Brain microvascular endothelial cell (primary cell): ENCODE data around the gene TTLL10.
"Not testable (repeated sequence)": the region's sequence is repeated elsewhere in the genome, so short reads cannot be mapped to it uniquely, and the experiment has no call there.

Source experiments
- DNase-seq: peaks from one replicate; pipeline ENCODE4 v3.0.0-alpha.2; 2020
- H3K27ac ChIP-seq: fragments of 250-450 bp; sonication (Bioruptor Pico); 2 replicates; pipeline ENCODE4 v1.5.1; 2020; ENCODE audit warnings: mild to moderate bottlenecking, moderate library complexity
- H3K27me3 ChIP-seq: fragments of 250-450 bp; sonication (Bioruptor Pico); replicated peaks from 2 replicates; pipeline ENCODE4 v1.5.1; 2020; ENCODE audit warnings: mild to moderate bottlenecking
- H3K36me3 ChIP-seq: fragments of 250-450 bp; sonication (Bioruptor Pico); replicated peaks from 2 replicates; pipeline ENCODE4 v1.5.1; 2020; ENCODE audit warnings: mild to moderate bottlenecking
- H3K4me3 ChIP-seq: 2 replicates; pipeline ENCODE4 v1.5.1; 2011; ENCODE audit warnings: low read depth, mild to moderate bottlenecking, control low read depth, low read length, moderate library complexity
- CTCF ChIP-seq: IDR thresholded peaks from 2 replicates; pipeline ENCODE4 v1.5.1; 2011; ENCODE audit warnings: low read depth, mild to moderate bottlenecking, moderate library complexity, low read length, control low read depth, inconsistent platforms; ENCODE audit errors: missing control alignments
- in situ Hi-C: cut with HindIII; loops from 2 replicates; pipeline ENCODE4 v1.10.0; 2017; ENCODE audit warnings: low sequenced_read_pairs, low pct_ligation_motif_present

Gene TTLL10

DNA sequence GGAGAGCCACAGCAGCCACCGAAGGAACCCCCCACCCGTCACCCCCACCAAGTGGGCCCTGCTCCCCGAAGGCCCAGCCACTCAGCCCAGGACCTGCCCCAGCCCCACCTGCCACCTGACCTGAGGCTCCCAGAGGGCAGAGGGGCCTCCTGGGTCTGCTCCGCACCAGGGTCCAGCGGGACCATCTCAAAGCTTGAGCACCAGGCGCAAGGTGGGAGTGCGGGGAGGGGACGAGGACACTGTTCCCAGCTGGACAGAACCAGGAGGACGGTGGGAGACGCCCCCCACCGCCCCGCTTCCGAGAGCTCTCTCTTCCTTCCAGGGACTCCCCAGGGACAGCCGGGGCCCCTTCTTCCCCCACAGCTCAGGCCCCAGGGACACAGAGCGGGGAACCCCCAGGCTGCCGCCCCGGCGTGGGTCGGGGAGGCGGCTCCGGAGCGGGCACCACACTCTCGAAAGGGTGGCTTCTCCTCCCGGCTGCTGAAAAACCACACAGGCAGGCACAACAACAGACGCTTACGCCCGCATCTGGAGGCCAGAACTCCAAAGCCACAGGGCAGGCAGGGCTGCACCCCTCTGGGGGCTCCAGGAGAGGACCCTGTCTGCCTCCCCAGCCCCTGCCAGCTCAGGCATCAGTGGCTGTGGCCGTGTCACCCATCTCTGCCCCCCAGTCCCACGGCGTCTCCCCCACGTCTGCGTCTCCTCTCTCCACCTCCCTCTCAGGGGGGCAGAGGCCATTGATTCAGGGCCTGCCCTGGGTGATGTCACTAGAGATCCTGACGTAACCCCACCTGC lies 1.9 kb upstream of the TTLL10 start:
- Histone ChIP-seq H3K27me3 (peaks cover 45% of the 10 kb centered on the region), H3K36me3 (no peaks in the 10 kb centered on the region), H3K4me3 (no peak overlapping the region), H3K27ac (no peak overlapping the region)
- in situ Hi-C loops = no loop called here
- TF ChIP-seq CTCF = no peak
- DNase-seq = no peak

- no peak overlapping the region for H3K4me3 ChIP-seq
- in situ Hi-C loops = no loop called here
- H3K36me3 ChIP-seq = no peaks in the 10 kb centered on the region
- H3K27ac ChIP-seq = no peak overlapping the region
- DNase-seq = no peak
- TF ChIP-seq CTCF = no peak
- H3K27me3 ChIP-seq = peaks cover 51% of the 10 kb centered on the region
Observed at GRCh38 chr1:1173061-1173792, 453 bp upstream of the TTLL10 start.

DNA sequence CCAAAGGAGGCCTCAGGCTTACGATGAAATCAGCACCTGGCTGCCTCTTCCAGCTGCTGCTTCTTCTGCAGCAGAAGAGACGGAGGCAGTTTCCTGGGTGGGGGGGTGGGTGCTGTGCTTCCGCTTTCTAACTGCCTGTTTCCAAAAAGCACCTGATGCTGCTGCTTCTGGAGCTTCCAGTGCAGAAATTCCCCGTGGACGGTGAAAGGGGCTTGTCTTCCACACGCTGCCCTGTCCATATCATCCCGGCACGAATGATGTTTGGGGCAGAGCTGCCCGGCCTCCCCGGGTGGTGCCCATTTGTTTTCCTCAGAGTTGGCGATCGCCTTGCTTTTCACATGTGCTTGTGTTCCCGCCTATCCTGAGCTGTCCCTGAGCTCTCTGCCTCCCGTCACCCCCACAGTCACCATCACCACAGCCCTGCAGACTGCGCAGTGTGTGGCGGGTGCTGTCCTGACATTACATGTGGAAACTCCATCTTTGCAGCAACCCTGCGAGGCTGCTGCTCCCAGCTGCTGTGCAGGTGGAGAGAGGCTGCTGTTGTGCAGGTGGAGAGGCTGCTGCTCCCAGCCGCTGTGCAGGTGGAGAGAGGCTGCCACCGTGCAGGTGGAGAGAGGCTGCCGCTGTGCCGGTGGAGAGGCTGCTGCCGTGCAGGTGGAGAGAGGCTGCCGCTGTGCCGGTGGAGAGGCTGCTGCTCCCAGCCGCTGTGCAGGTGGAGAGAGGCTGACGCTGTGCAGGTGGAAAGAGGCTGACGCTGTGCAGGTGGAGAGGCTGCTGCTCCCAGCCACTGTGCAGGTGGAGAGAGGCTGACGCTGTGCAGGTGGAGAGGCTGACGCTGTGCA lies 1.8 kb downstream of the TTLL10 start:
- no peaks in the 10 kb centered on the region for H3K36me3 ChIP-seq
- H3K27me3 ChIP-seq = peaks cover 40% of the 10 kb centered on the region
- no peak for TF ChIP-seq CTCF
- no peak for DNase-seq
- in situ Hi-C loops = no loop called here
- no peak overlapping the region for H3K4me3 ChIP-seq
- no peak overlapping the region for H3K27ac ChIP-seq

GRCh38 chr1:1176063-1176761 lies 2.5 kb downstream of the TTLL10 start:
- H3K27me3 ChIP-seq = peaks cover 35% of the 10 kb centered on the region
- H3K4me3 ChIP-seq, H3K36me3 ChIP-seq, in situ Hi-C loops, H3K27ac ChIP-seq, DNase-seq: not testable (repeated sequence)

DNA sequence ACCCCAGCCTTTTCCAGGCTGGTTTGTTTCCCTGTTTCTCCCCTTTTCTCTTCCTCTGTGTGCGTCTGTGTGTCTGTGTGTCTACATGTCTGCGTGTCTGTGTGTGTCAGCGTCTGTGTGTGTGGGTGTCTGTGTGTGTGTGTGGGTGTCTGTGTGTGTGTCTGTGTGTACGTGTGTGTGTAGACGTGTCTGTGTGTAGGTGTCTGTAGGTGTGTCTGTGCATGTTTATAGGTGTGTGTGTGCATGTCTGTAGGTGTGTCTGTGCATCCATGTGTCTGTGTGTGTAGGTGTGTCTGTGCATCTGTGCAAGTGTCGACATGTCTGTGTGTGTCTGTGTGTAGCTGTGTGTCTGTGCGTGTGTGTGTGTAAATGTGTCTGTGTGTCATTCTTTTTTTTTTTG lies 3.3 kb downstream of the TTLL10 start:
- no peak overlapping the region for H3K27ac ChIP-seq
- H3K27me3 ChIP-seq = peaks cover 33% of the 10 kb centered on the region
- H3K36me3 ChIP-seq = no peaks in the 10 kb centered on the region
- H3K4me3 ChIP-seq = no peak overlapping the region
- DNase-seq = no peak
- in situ Hi-C loops = no loop called here
- TF ChIP-seq CTCF = no peak
